GM19395 (cell line): ENCODE results near the gene TNRC6C.
A peak's percentile ranks its signal among the peaks of the same experiment; 100 is the strongest.

Experiments
- ATAC-seq: cut with Tn5 transposase; IDR thresholded peaks from one replicate; pipeline ENCODE4 v1.9.1; 2021; ENCODE audit warnings: mild to moderate bottlenecking, moderate library complexity; ENCODE audit not compliant: unreplicated experiment

TNRC6C gene

GRCh38 chr17:77957857-77958715, at the start of gene TNRC6C:
Gene TNRC6C (plus strand): TSS chr17:77958703. CDS start chr17:78004207, 45,504 bp downstream.
- ATAC-seq, result peak; percentile 86

GRCh38 chr17:77909236-77909635, 49.3 kb upstream of the TNRC6C start:
- ATAC-seq, result no peak

- no peak for ATAC-seq
Observed at GRCh38 chr17:77909816-77910215, 48.7 kb upstream of the TNRC6C start.

GRCh38 chr17:77914385-77915254, 43.9 kb upstream of the TNRC6C start:
- no peak for ATAC-seq

- no peak for ATAC-seq
Observed at GRCh38 chr17:77915594-77916021, 42.9 kb upstream of the TNRC6C start.

- no peak for ATAC-seq
Observed at GRCh38 chr17:77916264-77916663, 42.2 kb upstream of the TNRC6C start.

GRCh38 chr17:77916703-77917481, 41.6 kb upstream of the TNRC6C start:
- ATAC-seq, result no peak

GRCh38 chr17:77919276-77919675, 39.2 kb upstream of the TNRC6C start:
- no peak for ATAC-seq

- no peak for ATAC-seq
Observed at GRCh38 chr17:77923135-77923534, 35.4 kb upstream of the TNRC6C start.

- no peak for ATAC-seq
Observed at GRCh38 chr17:77923776-77924513, 34.6 kb upstream of the TNRC6C start.

- no peak for ATAC-seq
Observed at GRCh38 chr17:77924757-77925336, 33.7 kb upstream of the TNRC6C start.

GRCh38 chr17:77925831-77926543, 32.5 kb upstream of the TNRC6C start:
- ATAC-seq, result no peak

- no peak for ATAC-seq
Observed at GRCh38 chr17:77926981-77927380, 31.5 kb upstream of the TNRC6C start.

GRCh38 chr17:77927777-77928518, 30.6 kb upstream of the TNRC6C start:
- no peak for ATAC-seq

- no peak for ATAC-seq
Observed at GRCh38 chr17:77928519-77929179, 29.9 kb upstream of the TNRC6C start.

- no peak for ATAC-seq
Observed at GRCh38 chr17:77929180-77929564, 29.3 kb upstream of the TNRC6C start.

- no peak for ATAC-seq
Observed at GRCh38 chr17:77929871-77930436, 28.5 kb upstream of the TNRC6C start.
